ENCODE measurements around the gene CLMN. TPM values are rescaled to one million over a fixed set of nuclear protein-coding genes. Genes with fewer than 3 reads are reported as not detected.
A peak's percentile ranks its signal among the peaks of the same experiment; 100 is the strongest.

The CLMN gene
- total and polyA plus RNA-seq, 2 of the 13 experiments (the other 11 are each of a cell fraction or from before 2014, with no cell fraction given), result 15.1 to 16.7 TPM

GRCh38 chr14:95293449-95293848 is 26.3 kb downstream of the CLMN start:
- DNase-seq (ENCODE audit: low spot score) (no peak), ATAC-seq (no peak), FAIRE-seq (no peak)
- no peak overlapping the region for H2AFZ ChIP-seq (ENCODE audit: low read length)
- peaks cover 66% of the 10 kb centered on the region for H3K4me1 ChIP-seq (ENCODE audit: insufficient read depth, low read length)
- H3K9me3 ChIP-seq (ENCODE audit: low read length), result no peaks in the 10 kb centered on the region
- no peak overlapping the region for H3K4me2 ChIP-seq (ENCODE audit: low read depth, low read length)
- POLR2A ChIA-PET, result interaction anchor here (0.9 kb wide), 1 partner anchor 29 kb away, joined by 4 read pairs; no protein-coding TSS in a partner anchor
- peaks cover 6% of the 10 kb centered on the region for H3K79me2 ChIP-seq (ENCODE audit: insufficient read depth, low read length)
- CTCF ChIA-PET (ENCODE audit: low intra/inter-chr PET ratio, low total read pairs), result no interaction called here
- no peaks in the 10 kb centered on the region for H4K20me1 ChIP-seq (ENCODE audit: insufficient read depth, low read length)
- H3K27me3 ChIP-seq (ENCODE audit: control insufficient read depth in 1 of 2, insufficient read depth in 2 of 2, low read length in 2 of 2), result no peaks in the 10 kb centered on the region
- no peak overlapping the region for H3K27ac ChIP-seq (ENCODE audit: extremely low read length, insufficient read depth, low read length)
- no peak overlapping the region for H3K4me3 ChIP-seq (replicated peaks in 1 of 3; ENCODE audit: insufficient read depth in 1 of 3, low read depth in 2 of 3, low read length in 3 of 3)
- TF ChIP-seq PAWR (CRISPR knock-in tag; IDR thresholded peaks at IDR 0.05; ENCODE audit: borderline replicate concordance) (no peak), CTCF (CRISPR knock-in tag; IDR thresholded peaks at IDR 0.05) (peak; percentile 13; the same call in 1 of the 2 replicates)
- in situ Hi-C loops (cut with HindIII; ENCODE audit: extremely low pct_ligation_motif_present, low pct_unique_long_range_greater_than_20kb), result no loop called here
- 63% methylated on average over 5 of the region's 5 CpGs for WGBS (ENCODE audit: low lambda C conversion rate)
- no peak overlapping the region for H3K9ac ChIP-seq (ENCODE audit: insufficient read depth, low read depth, low read length)
- no TSS peak for BruUV-seq (replicated peaks)
- no peaks in the 10 kb centered on the region for H3K36me3 ChIP-seq (replicated peaks in 1 of 2; ENCODE audit: control insufficient read depth in 1 of 2, insufficient read depth in 2 of 2, low read length in 2 of 2)
- intact Hi-C loops (cut with micrococcal nuclease; ENCODE audit: unreplicated experiment), result no loop called here

GRCh38 chr14:95292660-95293425 is 26.9 kb downstream of the CLMN start:
- 73% methylated on average over 8 of the region's 8 CpGs for WGBS (ENCODE audit: low lambda C conversion rate)
- ATAC-seq (no peak), FAIRE-seq (no peak), DNase-seq (ENCODE audit: low spot score) (no peak)
- Histone ChIP-seq H3K27ac (ENCODE audit: extremely low read length, insufficient read depth, low read length) (no peak overlapping the region), H2AFZ (ENCODE audit: low read length) (no peak overlapping the region), H3K9me3 (ENCODE audit: low read length) (no peaks in the 10 kb centered on the region), H3K36me3 (replicated peaks in 1 of 2; ENCODE audit: control insufficient read depth in 1 of 2, insufficient read depth in 2 of 2, low read length in 2 of 2) (no peaks in the 10 kb centered on the region), H3K79me2 (ENCODE audit: insufficient read depth, low read length) (peaks cover 6% of the 10 kb centered on the region), H4K20me1 (ENCODE audit: insufficient read depth, low read length) (no peaks in the 10 kb centered on the region), H3K4me1 (ENCODE audit: insufficient read depth, low read length) (peaks cover 66% of the 10 kb centered on the region), H3K4me3 (replicated peaks in 1 of 3; ENCODE audit: insufficient read depth in 1 of 3, low read depth in 2 of 3, low read length in 3 of 3) (no peak overlapping the region), H3K9ac (ENCODE audit: insufficient read depth, low read depth, low read length) (no peak overlapping the region), H3K27me3 (ENCODE audit: control insufficient read depth in 1 of 2, insufficient read depth in 2 of 2, low read length in 2 of 2) (no peaks in the 10 kb centered on the region), H3K4me2 (ENCODE audit: low read depth, low read length) (peak overlapping the region; percentile 50; the same call in 1 of the 2 replicates)
- in situ Hi-C loops (cut with HindIII; ENCODE audit: extremely low pct_ligation_motif_present, low pct_unique_long_range_greater_than_20kb), result no loop called here
- BruUV-seq (replicated peaks), result no TSS peak
- intact Hi-C loops (cut with micrococcal nuclease; ENCODE audit: unreplicated experiment), result no loop called here
- ChIA-PET POLR2A (interaction anchor here (0.9 kb wide), 1 partner anchor 19 kb away, joined by 4 read pairs; no protein-coding TSS in a partner anchor), CTCF (ENCODE audit: low intra/inter-chr PET ratio, low total read pairs) (no interaction called here)
- TF ChIP-seq MYPOP (CRISPR knock-in tag; IDR thresholded peaks at IDR 0.05) (no peak), HNRNPK (IDR thresholded peaks at IDR 0.05; ENCODE audit: low read depth, low read length, poor library complexity, severe bottlenecking) (peak; percentile 87), FOXO1 (CRISPR knock-in tag; IDR thresholded peaks at IDR 0.05) (no peak), KLF13 (CRISPR knock-in tag; IDR thresholded peaks at IDR 0.05) (no peak), ARHGAP35 (CRISPR knock-in tag; IDR thresholded peaks at IDR 0.05; ENCODE audit: borderline replicate concordance) (no peak), PREB (CRISPR knock-in tag; IDR thresholded peaks at IDR 0.05) (no peak), RNF219 (CRISPR knock-in tag; IDR thresholded peaks at IDR 0.05) (no peak)

Measured in HepG2 (cell line).